Fibroblast of skin of right biceps (primary cell): ENCODE results near the gene LHB.

Experiments
- DNase-seq: peaks from one replicate; pipeline ENCODE4 v3.0.0-alpha.2; 2013

The LHB gene

GRCh38 chr19:48970923-48971395 lies 45.9 kb downstream of the LHB start:
- peak; percentile 74 for DNase-seq

GRCh38 chr19:48970139-48970766 lies 46.6 kb downstream of the LHB start:
- DNase-seq: no peak

- peak; percentile 43 for DNase-seq
Observed at GRCh38 chr19:48969276-48970138, 47.4 kb downstream of the LHB start.

- no peak for DNase-seq
Observed at GRCh38 chr19:48968813-48969218, 48.1 kb downstream of the LHB start.

- no peak for DNase-seq
Observed at GRCh38 chr19:48968179-48968661, 48.7 kb downstream of the LHB start.

GRCh38 chr19:48967346-48968178 lies 49.3 kb downstream of the LHB start:
- DNase-seq: peak; percentile 37

GRCh38 chr19:48966541-48967345 lies 50.1 kb downstream of the LHB start:
- DNase-seq: no peak
